Liver (tissue), 3 donors: Measurements from ENCODE around the gene RALGDS.
"Not testable (repeated sequence)": the region's sequence is repeated elsewhere in the genome, so short reads cannot be mapped to it uniquely, and the experiment has no call there.

Source experiments
- EGR1 ChIP-seq, 2 donors: IDR thresholded peaks; 2 replicates each; pipeline ENCODE4 v1.6.1; 2016 to 2018; ENCODE audit warnings: antibody characterized with exemption in 2 of 2, low read depth in 2 of 2
- FOXA1 ChIP-seq: IDR thresholded peaks from 2 replicates; pipeline ENCODE4 v1.6.1; 2016; ENCODE audit warnings: antibody characterized with exemption
- JUND ChIP-seq, 2 donors: IDR thresholded peaks; 2 replicates each; pipeline ENCODE4 v1.6.1; 2016; ENCODE audit warnings: antibody characterized with exemption in 2 of 2
- RAD21 ChIP-seq, 2 donors: IDR thresholded peaks; 2 replicates each; pipeline ENCODE4 v1.6.1; 2016; ENCODE audit warnings: antibody characterized with exemption in 2 of 2, mild to moderate bottlenecking in 2 of 2
- RXRA ChIP-seq, 2 donors: IDR thresholded peaks; 2 replicates each; pipeline ENCODE4 v1.6.1; 2017 to 2018; ENCODE audit warnings: antibody characterized with exemption in 2 of 2, mild to moderate bottlenecking in 1 of 2
- TAF1 ChIP-seq: conservative IDR thresholded peaks from 2 replicates; pipeline ENCODE4 v1.6.1; 2016; ENCODE audit warnings: antibody characterized with exemption, mild to moderate bottlenecking
- YY1 ChIP-seq: IDR thresholded peaks from 2 replicates; pipeline ENCODE4 v1.6.1; 2016; ENCODE audit warnings: antibody characterized with exemption, mild to moderate bottlenecking
- TF ChIP-seq, protein P1 (sequence below): fragments of 150-350 bp; IDR thresholded peaks from 2 replicates; pipeline ENCODE4 v1.5.1; 2017; ENCODE audit warnings: improper control_type of control experiment, low read depth, low read length; ENCODE audit not compliant: missing input control
- TF ChIP-seq, protein P2 (sequence below): IDR thresholded peaks from 2 replicates; pipeline ENCODE4 v1.6.1; 2016; ENCODE audit warnings: antibody characterized with exemption
- TF ChIP-seq, protein P3 (sequence below): IDR thresholded peaks from 2 replicates; pipeline ENCODE4 v1.6.1; 2016; ENCODE audit warnings: antibody characterized with exemption
- TF ChIP-seq, protein P4 (sequence below): IDR thresholded peaks from 2 replicates; pipeline ENCODE4 v1.6.1; 2016; ENCODE audit warnings: antibody characterized with exemption, mild to moderate bottlenecking
- donor health status: healthy.
- donor health status: healthy.

DNA sequence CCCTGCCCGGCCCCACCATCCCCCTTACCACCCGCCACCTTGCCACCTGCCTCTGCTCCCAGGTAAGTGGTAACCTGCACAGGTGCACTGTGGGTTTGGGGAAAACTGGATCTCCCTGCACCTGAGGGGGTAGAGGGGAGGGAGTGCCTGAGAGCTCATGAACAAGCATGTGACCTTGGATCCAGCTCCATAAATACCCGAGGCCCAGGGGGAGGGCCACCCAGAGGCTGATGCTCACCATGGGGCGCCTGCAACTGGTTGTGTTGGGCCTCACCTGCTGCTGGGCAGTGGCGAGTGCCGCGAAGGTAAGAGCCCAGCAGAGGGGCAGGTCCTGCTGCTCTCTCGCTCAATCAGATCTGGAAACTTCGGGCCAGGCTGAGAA, 59.3 kb downstream of the RALGDS start, which contains the start of gene CEL:
- TF ChIP-seq, protein P1, sequence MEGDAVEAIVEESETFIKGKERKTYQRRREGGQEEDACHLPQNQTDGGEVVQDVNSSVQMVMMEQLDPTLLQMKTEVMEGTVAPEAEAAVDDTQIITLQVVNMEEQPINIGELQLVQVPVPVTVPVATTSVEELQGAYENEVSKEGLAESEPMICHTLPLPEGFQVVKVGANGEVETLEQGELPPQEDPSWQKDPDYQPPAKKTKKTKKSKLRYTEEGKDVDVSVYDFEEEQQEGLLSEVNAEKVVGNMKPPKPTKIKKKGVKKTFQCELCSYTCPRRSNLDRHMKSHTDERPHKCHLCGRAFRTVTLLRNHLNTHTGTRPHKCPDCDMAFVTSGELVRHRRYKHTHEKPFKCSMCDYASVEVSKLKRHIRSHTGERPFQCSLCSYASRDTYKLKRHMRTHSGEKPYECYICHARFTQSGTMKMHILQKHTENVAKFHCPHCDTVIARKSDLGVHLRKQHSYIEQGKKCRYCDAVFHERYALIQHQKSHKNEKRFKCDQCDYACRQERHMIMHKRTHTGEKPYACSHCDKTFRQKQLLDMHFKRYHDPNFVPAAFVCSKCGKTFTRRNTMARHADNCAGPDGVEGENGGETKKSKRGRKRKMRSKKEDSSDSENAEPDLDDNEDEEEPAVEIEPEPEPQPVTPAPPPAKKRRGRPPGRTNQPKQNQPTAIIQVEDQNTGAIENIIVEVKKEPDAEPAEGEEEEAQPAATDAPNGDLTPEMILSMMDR = not testable (repeated sequence)
- TF ChIP-seq RAD21 (IDR thresholded peaks at IDR 0.05); RXRA (IDR thresholded peaks at IDR 0.05); TAF1; JUND (IDR thresholded peaks at IDR 0.05); YY1; FOXA1; EGR1 (IDR thresholded peaks at IDR 0.05; ENCODE audit: low read depth in 2 of 2): not testable (repeated sequence)
- TF ChIP-seq, protein P2, sequence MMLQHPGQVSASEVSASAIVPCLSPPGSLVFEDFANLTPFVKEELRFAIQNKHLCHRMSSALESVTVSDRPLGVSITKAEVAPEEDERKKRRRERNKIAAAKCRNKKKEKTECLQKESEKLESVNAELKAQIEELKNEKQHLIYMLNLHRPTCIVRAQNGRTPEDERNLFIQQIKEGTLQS = not testable (repeated sequence)
- TF ChIP-seq, protein P3, sequence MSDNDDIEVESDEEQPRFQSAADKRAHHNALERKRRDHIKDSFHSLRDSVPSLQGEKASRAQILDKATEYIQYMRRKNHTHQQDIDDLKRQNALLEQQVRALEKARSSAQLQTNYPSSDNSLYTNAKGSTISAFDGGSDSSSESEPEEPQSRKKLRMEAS = not testable (repeated sequence)
- TF ChIP-seq, protein P4, sequence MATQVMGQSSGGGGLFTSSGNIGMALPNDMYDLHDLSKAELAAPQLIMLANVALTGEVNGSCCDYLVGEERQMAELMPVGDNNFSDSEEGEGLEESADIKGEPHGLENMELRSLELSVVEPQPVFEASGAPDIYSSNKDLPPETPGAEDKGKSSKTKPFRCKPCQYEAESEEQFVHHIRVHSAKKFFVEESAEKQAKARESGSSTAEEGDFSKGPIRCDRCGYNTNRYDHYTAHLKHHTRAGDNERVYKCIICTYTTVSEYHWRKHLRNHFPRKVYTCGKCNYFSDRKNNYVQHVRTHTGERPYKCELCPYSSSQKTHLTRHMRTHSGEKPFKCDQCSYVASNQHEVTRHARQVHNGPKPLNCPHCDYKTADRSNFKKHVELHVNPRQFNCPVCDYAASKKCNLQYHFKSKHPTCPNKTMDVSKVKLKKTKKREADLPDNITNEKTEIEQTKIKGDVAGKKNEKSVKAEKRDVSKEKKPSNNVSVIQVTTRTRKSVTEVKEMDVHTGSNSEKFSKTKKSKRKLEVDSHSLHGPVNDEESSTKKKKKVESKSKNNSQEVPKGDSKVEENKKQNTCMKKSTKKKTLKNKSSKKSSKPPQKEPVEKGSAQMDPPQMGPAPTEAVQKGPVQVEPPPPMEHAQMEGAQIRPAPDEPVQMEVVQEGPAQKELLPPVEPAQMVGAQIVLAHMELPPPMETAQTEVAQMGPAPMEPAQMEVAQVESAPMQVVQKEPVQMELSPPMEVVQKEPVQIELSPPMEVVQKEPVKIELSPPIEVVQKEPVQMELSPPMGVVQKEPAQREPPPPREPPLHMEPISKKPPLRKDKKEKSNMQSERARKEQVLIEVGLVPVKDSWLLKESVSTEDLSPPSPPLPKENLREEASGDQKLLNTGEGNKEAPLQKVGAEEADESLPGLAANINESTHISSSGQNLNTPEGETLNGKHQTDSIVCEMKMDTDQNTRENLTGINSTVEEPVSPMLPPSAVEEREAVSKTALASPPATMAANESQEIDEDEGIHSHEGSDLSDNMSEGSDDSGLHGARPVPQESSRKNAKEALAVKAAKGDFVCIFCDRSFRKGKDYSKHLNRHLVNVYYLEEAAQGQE = not testable (repeated sequence)
